MM.1S (cell line): ENCODE measurements around the gene KIRREL3.

Experiments
- DNase-seq: peaks from one replicate; pipeline ENCODE4 v3.0.0-alpha.2; 2015
- H2AFZ ChIP-seq: fragments of 300-600 bp; sonication (generic); 2 replicates; pipeline ENCODE4 v1.6.0; 2016; ENCODE audit warnings: antibody characterized with exemption, low read length
- H3F3A ChIP-seq: fragments of 300-600 bp; sonication (generic); 2 replicates; pipeline ENCODE4 v1.6.1; 2016; ENCODE audit warnings: mild to moderate bottlenecking, antibody characterized with exemption, low read length, moderate library complexity, mixed read lengths; ENCODE audit not compliant: insufficient read depth
- H3K27ac ChIP-seq: fragments of 300-600 bp; sonication (generic); 2 replicates; pipeline ENCODE4 v1.5.1; 2016; ENCODE audit warnings: mild to moderate bottlenecking, low read length
- H3K27me3 ChIP-seq: fragments of 300-600 bp; sonication (generic); replicated peaks from 2 replicates; pipeline ENCODE4 v1.6.0; 2016; ENCODE audit warnings: low read length; ENCODE audit not compliant: insufficient read depth
- H3K36me3 ChIP-seq: fragments of 300-600 bp; sonication (generic); replicated peaks from 2 replicates; pipeline ENCODE4 v1.6.1; 2016; ENCODE audit warnings: mild to moderate bottlenecking, low read length, mixed read lengths; ENCODE audit not compliant: insufficient read depth
- H3K4me1 ChIP-seq: fragments of 300-600 bp; sonication (generic); 2 replicates; pipeline ENCODE4 v1.6.1; 2016; ENCODE audit warnings: low read length, mixed read lengths
- H3K4me2 ChIP-seq: fragments of 300-600 bp; sonication (generic); 2 replicates; pipeline ENCODE4 v1.6.0; 2016; ENCODE audit warnings: low read depth, low read length
- H3K4me3 ChIP-seq: fragments of 300-600 bp; sonication (generic); 2 replicates; pipeline ENCODE4 v1.5.1; 2016; ENCODE audit warnings: low read length, mixed read lengths
- H3K79me2 ChIP-seq: fragments of 300-600 bp; sonication (generic); 2 replicates; pipeline ENCODE4 v1.6.1; 2016; ENCODE audit warnings: mixed run types, low read length, mixed read lengths
- H3K9ac ChIP-seq: fragments of 300-600 bp; sonication (generic); 2 replicates; pipeline ENCODE4 v1.6.1; 2016; ENCODE audit warnings: low read length, mixed read lengths
- H3K9me2 ChIP-seq: fragments of 300-600 bp; sonication (generic); replicated peaks from 2 replicates; pipeline ENCODE4 v1.6.1; 2016; ENCODE audit warnings: mild to moderate bottlenecking, low read length, mixed read lengths; ENCODE audit not compliant: insufficient read depth
- H3K9me3 ChIP-seq: fragments of 300-600 bp; sonication (generic); replicated peaks from 2 replicates; pipeline ENCODE4 v1.6.1; 2016; ENCODE audit warnings: mild to moderate bottlenecking, low read length, mixed read lengths; ENCODE audit not compliant: insufficient read depth
- H4K20me1 ChIP-seq: fragments of 300-600 bp; sonication (generic); 2 replicates; pipeline ENCODE4 v1.6.1; 2016; ENCODE audit warnings: mild to moderate bottlenecking, low read length, moderate library complexity, mixed read lengths; ENCODE audit not compliant: insufficient read depth
- CTCF ChIP-seq: fragments of 300-600 bp; sonication (generic); IDR thresholded peaks from 2 replicates; pipeline ENCODE4 v1.5.1; 2016; ENCODE audit warnings: antibody characterized with exemption, low read length, mixed read lengths
- EZH2 ChIP-seq: fragments of 300-600 bp; sonication (generic); optimal IDR thresholded peaks from 2 replicates; pipeline ENCODE3; 2017; ENCODE audit warnings: low read depth, mild to moderate bottlenecking, antibody characterized with exemption, low read length, mixed read lengths
- EZH2phosphoT487 ChIP-seq: fragments of 300-600 bp; sonication (generic); IDR thresholded peaks from 2 replicates; pipeline ENCODE4 v1.6.1; 2018; ENCODE audit warnings: antibody characterized with exemption, low read length

Gene KIRREL3

GRCh38 chr11:126833065-126833464 lies 167.5 kb downstream of the KIRREL3 start:
- Histone ChIP-seq H3K9ac (no peak overlapping the region), H3F3A (no peaks in the 10 kb centered on the region), H3K36me3 (no peaks in the 10 kb centered on the region), H3K4me2 (no peak overlapping the region), H3K9me2 (no peaks in the 10 kb centered on the region), H3K79me2 (no peaks in the 10 kb centered on the region), H3K4me1 (no peaks in the 10 kb centered on the region), H4K20me1 (no peaks in the 10 kb centered on the region), H3K27me3 (no peaks in the 10 kb centered on the region), H3K4me3 (no peak overlapping the region), H3K27ac (no peak overlapping the region), H3K9me3 (no peaks in the 10 kb centered on the region), H2AFZ (no peak overlapping the region)
- no peak for DNase-seq
- TF ChIP-seq EZH2 (no peak), EZH2phosphoT487 (no peak), CTCF (no peak)

GRCh38 chr11:126832387-126832786 lies 168.2 kb downstream of the KIRREL3 start:
- Histone ChIP-seq H2AFZ (no peak overlapping the region), H3K27me3 (no peaks in the 10 kb centered on the region), H3K27ac (no peak overlapping the region), H3K9me3 (no peaks in the 10 kb centered on the region), H3K4me3 (no peak overlapping the region), H4K20me1 (no peaks in the 10 kb centered on the region), H3K9me2 (no peaks in the 10 kb centered on the region), H3K79me2 (no peaks in the 10 kb centered on the region), H3K36me3 (no peaks in the 10 kb centered on the region), H3F3A (no peaks in the 10 kb centered on the region), H3K4me2 (no peak overlapping the region), H3K9ac (no peak overlapping the region), H3K4me1 (no peaks in the 10 kb centered on the region)
- no peak for DNase-seq
- TF ChIP-seq CTCF (no peak), EZH2 (no peak), EZH2phosphoT487 (no peak)

GRCh38 chr11:126830216-126830806 lies 170.3 kb downstream of the KIRREL3 start:
- H3F3A ChIP-seq = no peaks in the 10 kb centered on the region
- no peaks in the 10 kb centered on the region for H3K36me3 ChIP-seq
- TF ChIP-seq EZH2 = no peak
- no peak for TF ChIP-seq CTCF
- no peak for TF ChIP-seq EZH2phosphoT487
- no peaks in the 10 kb centered on the region for H3K79me2 ChIP-seq
- no peak overlapping the region for H3K4me2 ChIP-seq
- no peaks in the 10 kb centered on the region for H4K20me1 ChIP-seq
- H3K4me1 ChIP-seq = no peaks in the 10 kb centered on the region
- DNase-seq = no peak
- H3K9me2 ChIP-seq = no peaks in the 10 kb centered on the region
- no peaks in the 10 kb centered on the region for H3K27me3 ChIP-seq
- no peak overlapping the region for H3K9ac ChIP-seq
- no peak overlapping the region for H3K27ac ChIP-seq
- H2AFZ ChIP-seq = no peak overlapping the region
- no peaks in the 10 kb centered on the region for H3K9me3 ChIP-seq
- H3K4me3 ChIP-seq = no peak overlapping the region
